PFSK-1 (cell line): ENCODE results near the gene GRK5.

Experiments
- FOXP2 ChIP-seq: optimal IDR thresholded peaks from 2 replicates; pipeline ENCODE3; 2011; ENCODE audit warnings: borderline replicate concordance, control low read depth, inconsistent platforms; ENCODE audit not compliant: insufficient read depth; ENCODE audit errors: extremely low read length, extremely low read depth
- POLR2AphosphoS5 ChIP-seq: IDR thresholded peaks from 2 replicates; pipeline ENCODE4 v1.6.1; 2012; ENCODE audit warnings: low read depth, mild to moderate bottlenecking, control low read depth, low read length, moderate library complexity
- REST ChIP-seq, 2 experiments: IDR thresholded peaks; 2 replicates each; pipeline versions ENCODE4 v1.6.1 to v1.8.0; 2011 to 2012; ENCODE audit warnings: low read depth in 2 of 2, low read length in 2 of 2, control low read depth in 1 of 2, inconsistent platforms in 1 of 2, mild to moderate bottlenecking in 1 of 2, moderate library complexity in 1 of 2; ENCODE audit not compliant: insufficient read depth in 1 of 2
- SIN3A ChIP-seq: IDR thresholded peaks from 2 replicates; pipeline ENCODE4 v1.6.1; 2012; ENCODE audit warnings: mild to moderate bottlenecking, low read length, moderate library complexity, borderline replicate concordance; ENCODE audit not compliant: insufficient read depth
- TAF1 ChIP-seq: IDR thresholded peaks from 2 replicates; pipeline ENCODE4 v1.6.1; 2012; ENCODE audit warnings: low read length, control low read depth, borderline replicate concordance; ENCODE audit not compliant: insufficient read depth

The GRK5 gene

GRCh38 chr10:119504651-119505050 is 297.3 kb downstream of the GRK5 start:
- TF ChIP-seq SIN3A: no peak
- TF ChIP-seq REST (IDR thresholded peaks at IDR 0.05; ENCODE audit: insufficient read depth in 1 of 2, low read depth in 2 of 2, low read length in 2 of 2): no peak
- no peak for TF ChIP-seq POLR2AphosphoS5
- TF ChIP-seq FOXP2: no peak
- TF ChIP-seq TAF1: no peak

GRCh38 chr10:119505131-119505551 is 297.8 kb downstream of the GRK5 start:
- no peak for TF ChIP-seq REST (IDR thresholded peaks at IDR 0.05; ENCODE audit: insufficient read depth in 1 of 2, low read depth in 2 of 2, low read length in 2 of 2)
- TF ChIP-seq POLR2AphosphoS5: no peak
- no peak for TF ChIP-seq FOXP2
- no peak for TF ChIP-seq TAF1
- no peak for TF ChIP-seq SIN3A
